ENCODE results near the gene GJB5.

DNA sequence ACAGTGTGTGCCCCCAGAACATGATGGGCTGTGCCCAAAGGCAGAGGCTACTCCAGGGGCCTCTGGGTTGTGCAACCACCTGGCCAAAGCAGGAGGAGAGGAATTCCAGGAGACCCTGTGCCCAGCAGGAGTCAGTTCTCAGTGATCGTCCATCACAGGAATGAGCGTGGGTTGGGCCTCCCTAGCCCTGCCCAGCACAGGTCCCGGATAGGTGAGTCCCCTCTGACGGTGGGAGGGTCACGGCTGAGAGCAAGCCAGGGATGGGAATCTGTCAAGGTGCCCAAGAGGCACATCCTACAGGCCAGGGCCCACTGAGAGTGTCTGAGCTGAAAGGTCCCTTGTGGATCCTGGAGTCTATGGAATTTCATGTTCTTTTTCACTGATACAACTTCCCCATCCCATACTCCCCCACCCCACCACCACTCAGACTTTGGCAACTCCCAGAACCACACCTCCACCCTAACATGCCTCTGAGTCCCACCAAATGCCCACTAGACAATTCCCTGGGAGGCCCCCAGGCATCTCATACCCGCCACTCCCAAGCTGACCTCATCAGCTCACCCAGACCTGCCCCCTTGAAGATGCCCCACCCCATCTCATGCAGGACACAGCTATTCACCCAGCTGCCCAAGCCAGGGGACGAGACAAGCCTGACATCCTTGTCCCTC, 7.8 kb downstream of the GJB5 start:
- TF ChIP-seq POLR2A (IDR thresholded peaks at IDR 0.05; ENCODE audit: low read depth, low read length): no peak
- no peak for TF ChIP-seq POLR2AphosphoS5 (IDR thresholded peaks at IDR 0.05; ENCODE audit: low read depth, low read length)
- no peak for TF ChIP-seq POU2F2 (IDR thresholded peaks at IDR 0.05; ENCODE audit: low read depth, low read length)
- TF ChIP-seq SPI1 (IDR thresholded peaks at IDR 0.05; ENCODE audit: low read depth, low read length): no peak
- no peak for TF ChIP-seq TAF1 (IDR thresholded peaks at IDR 0.05; ENCODE audit: low read depth, low read length)
- TF ChIP-seq PAX5 (IDR thresholded peaks at IDR 0.05; ENCODE audit: insufficient read depth, low read length, severe bottlenecking): no peak

Measured in GM12891 (cell line).